Stimulated activated CD8-positive, alpha-beta memory T cell treated with anti-CD3 and anti-CD28 coated beads, Interleukin-12 subunit alpha, Interleukin-12 subunit beta, amount 100 ng/mL, for 4 hours (primary cell): Measurements from ENCODE around the gene CGRRF1.

Source experiments
- DNase-seq: peaks from one replicate; pipeline ENCODE4 v3.0.0-alpha.2; 2020; ENCODE audit warnings: low read depth

Gene CGRRF1

GRCh38 chr14:54489731-54490444 is 19.8 kb upstream of the CGRRF1 start:
- DNase-seq, result no peak

- no peak for DNase-seq
Observed at GRCh38 chr14:54490445-54491175, 19.1 kb upstream of the CGRRF1 start.

DNA sequence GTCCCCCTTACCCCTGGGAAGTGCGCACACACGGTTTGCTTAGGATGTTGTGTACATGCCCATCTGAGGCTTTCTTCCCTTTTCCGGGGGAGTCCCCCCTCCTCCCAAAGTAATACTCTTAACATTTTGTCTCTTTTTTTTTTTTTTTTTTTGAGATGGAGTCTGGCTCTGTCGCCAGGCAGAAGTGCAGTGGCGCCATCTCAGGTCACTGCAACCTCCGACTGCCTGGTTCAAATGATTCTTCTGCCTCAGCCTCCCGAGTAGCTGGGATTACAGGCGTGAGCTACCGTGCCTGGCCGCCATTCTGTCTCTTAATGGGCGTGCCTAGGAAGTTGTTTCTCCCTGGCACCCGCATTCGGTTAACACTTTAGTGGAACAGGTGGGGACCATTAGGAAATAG is 16.4 kb upstream of the CGRRF1 start:
- DNase-seq, result no peak

DNA sequence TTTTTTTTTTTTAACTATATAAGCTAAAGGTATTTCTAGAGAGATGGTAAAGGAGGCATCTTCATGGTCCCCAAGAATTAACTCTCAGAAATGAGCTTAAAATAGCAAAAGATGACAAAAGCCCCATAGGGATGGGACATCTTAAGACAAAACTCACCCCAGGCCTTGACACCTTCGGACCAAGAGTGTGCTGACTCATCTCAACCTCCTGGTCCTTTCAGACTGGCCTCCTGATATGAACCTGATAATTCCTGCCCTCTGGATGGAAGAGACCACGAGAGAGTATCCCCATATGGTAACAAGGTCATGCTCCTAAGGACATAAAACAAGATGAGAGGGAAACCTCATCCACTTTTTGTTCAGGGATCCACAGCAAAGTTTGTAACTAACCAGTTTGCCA is 12.5 kb upstream of the CGRRF1 start:
- no peak for DNase-seq

GRCh38 chr14:54498095-54498531 is 11.6 kb upstream of the CGRRF1 start:
- no peak for DNase-seq

GRCh38 chr14:54498579-54498978 is 11.1 kb upstream of the CGRRF1 start:
- DNase-seq, result no peak

DNA sequence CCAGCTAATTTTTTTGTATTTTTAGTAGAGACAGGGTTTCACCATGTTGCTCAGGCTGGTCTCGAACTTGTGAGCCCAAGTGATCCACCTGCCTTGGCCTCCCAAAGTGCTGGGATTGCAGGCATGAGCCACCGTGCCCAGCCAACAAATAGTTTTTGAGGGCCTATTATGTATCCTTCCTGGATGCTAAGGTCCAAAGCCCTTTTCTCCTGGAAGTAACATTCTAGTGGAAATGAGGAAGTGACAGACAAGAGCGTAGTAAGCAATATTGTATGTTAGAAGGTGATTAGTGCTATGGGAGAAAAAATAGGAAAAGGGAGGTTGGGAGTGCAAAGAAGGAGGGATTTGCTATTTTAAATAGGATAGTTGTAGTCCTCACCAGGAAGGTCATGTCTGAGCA is 9.0 kb upstream of the CGRRF1 start:
- DNase-seq, result no peak

DNA sequence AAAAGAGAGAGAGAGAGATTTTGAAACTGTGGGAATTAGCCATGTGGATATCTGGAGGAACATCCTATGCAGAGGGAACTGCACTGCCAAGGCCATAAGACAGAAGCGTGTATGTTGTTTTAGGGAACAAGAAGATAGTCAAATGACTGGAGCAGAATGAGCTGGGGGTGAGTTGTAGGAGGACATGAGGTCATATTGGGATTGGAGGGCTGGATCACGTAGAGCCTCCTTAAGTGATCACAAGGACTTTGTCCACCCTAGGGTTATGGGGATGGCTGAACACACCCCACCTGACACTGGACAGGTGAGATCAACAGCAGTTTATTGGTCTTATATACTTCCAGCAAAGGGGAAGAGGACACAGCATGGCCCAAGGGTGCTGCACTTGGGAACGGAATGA is 8.2 kb upstream of the CGRRF1 start:
- no peak for DNase-seq

DNA sequence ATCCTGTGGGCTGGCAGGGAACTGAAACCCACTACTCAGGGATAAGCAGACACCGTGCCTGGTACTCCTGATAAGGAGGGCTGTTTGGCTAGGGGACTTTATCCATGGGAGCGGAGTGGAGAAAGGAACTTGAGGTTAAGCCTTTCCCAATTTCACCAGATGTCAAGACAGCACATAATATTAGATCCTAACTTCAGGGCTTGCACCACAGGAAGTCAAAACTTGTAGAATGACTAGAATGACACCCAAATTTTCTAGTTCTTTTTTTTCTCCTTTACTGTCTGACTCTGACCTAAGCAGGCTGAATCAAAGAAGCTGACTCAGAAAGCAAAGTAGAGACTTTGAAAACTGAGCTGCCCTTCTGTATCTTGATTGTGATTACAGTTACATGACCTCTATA is 7.1 kb upstream of the CGRRF1 start:
- DNase-seq, result no peak

DNA sequence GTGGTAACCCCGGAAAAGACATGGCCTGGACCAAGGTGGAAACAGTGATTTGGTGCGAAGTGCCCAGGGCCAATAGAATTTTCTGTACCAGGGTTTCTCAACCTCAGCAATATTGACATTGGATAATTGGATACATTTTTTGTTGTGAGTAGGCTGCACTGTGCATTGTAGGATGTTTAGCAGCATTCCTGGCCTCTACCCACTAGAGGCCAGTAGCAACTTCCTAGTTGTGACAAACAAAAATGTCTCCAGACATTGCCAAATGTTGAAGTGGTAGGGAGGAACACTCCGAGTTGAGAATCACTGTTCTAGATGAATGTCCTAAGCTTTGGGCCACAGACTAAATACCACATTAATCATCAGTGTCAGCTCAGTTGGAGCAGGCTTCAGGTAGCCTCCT is 6.2 kb upstream of the CGRRF1 start:
- DNase-seq, result no peak

DNA sequence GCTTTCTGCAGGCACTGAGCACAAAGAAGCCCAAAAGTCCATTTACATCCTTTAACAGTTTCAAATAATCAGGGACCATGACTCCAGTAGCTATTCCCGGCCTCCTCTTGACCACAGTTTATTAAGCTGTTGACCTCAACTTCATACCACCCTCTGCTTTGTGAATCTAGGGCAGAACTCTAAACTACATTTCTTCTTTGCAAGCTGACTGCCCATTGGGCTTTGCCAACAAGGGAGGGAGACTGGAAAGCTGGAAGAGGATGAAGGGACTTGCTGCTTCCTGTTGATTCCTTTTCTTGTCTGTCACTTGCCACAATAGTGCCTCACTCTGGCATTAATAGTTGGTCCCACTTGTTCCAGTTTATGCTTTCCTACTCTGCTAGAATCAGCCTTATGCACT is 2.7 kb downstream of the CGRRF1 start:
- no peak for DNase-seq

DNA sequence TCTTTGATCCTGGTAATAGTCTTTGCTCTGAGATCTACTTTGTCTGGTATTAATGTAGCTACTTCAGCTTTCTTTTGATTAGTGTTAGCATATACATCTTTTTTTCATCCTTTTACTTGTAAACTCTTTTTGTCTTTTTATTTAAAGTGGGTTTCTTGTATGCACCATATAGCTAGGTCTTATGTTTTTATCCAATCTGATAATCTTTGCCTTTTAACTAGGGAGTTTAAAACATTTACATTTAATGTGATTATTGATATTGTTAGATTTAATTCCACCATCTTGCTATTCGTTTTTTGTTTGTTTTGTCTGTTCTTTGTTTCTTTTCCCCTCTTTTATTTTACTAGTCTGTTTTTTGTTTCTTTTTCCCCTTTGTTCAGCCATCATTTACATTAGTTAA is 6.0 kb downstream of the CGRRF1 start:
- DNase-seq, result no peak

GRCh38 chr14:54516709-54517108 is 7.0 kb downstream of the CGRRF1 start:
- DNase-seq, result no peak

- DNase-seq, result no peak
Observed at GRCh38 chr14:54524410-54524809, 14.7 kb downstream of the CGRRF1 start.

GRCh38 chr14:54528973-54529372 is 19.3 kb downstream of the CGRRF1 start:
- no peak for DNase-seq

DNA sequence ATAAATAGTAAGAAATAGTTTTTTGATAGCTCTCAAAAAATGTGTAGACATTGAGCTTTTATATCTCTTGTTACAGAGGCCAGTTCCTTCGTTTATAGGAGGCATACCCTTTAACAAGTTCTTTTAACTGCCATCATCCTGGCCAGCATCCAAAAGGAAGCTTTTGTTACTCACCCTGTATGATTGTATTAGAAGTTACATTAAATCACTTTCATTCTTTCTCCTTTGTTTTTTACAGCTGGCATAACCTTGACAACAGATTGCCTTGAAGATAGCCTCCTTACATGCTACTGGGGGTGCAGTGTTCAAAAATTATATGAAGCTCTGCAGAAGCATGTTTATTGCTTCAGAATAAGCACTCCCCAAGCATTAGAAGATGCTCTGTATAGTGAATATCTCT is 20.1 kb downstream of the CGRRF1 start:
- no peak for DNase-seq

GRCh38 chr14:54532111-54533012 is 22.7 kb downstream of the CGRRF1 start:
- no peak for DNase-seq

GRCh38 chr14:54533100-54533499 is 23.4 kb downstream of the CGRRF1 start:
- no peak for DNase-seq

GRCh38 chr14:54535126-54535525 is 25.4 kb downstream of the CGRRF1 start:
- DNase-seq, result no peak

DNA sequence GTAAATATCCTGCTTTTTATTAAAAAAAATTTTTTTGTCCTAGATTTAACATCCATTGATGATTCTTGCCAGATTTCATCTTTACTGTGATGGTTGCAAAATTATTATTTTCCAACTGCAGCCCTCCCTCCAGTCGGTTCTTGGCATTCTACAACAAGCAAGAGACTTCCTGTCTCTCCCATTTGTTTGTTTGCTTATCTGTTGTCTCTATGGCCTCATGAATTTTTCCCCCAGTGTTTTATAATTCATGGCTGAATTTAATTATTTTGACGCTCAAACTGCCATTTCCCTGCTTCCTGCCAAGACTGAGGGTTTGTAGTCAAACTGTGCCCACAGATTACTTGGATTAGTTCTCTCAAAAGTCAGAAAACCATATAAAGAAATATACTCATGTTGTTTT is 25.9 kb downstream of the CGRRF1 start:
- DNase-seq, result no peak

- DNase-seq, result no peak
Observed at GRCh38 chr14:54537651-54538050, 27.9 kb downstream of the CGRRF1 start.

GRCh38 chr14:54538055-54538454 is 28.3 kb downstream of the CGRRF1 start:
- DNase-seq, result no peak

DNA sequence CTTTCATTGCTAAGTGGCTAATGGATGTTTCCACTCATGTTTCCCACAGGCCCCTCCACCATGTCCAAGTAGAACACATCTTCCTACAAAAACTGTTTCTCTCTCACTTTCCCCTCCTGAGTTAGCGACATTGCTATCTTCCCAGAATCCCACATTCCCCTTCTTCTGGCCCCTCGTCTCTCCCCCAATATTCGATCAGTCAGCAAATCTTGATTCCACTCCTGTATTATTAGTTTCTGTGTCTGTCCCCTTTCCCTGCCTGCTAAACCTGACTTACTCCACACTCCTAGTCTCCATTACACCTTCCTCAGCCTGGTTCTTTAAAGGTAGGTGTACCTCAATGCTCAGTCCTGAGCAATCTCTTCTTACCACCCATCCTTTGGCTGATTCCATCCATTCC is 37.9 kb downstream of the CGRRF1 start:
- DNase-seq, result no peak
